Kidney capillary endothelial cell (primary cell): Measurements from ENCODE around the gene DVL1.
A peak's percentile ranks its signal among the peaks of the same experiment; 100 is the strongest.
"Not testable (repeated sequence)": the region's sequence is repeated elsewhere in the genome, so short reads cannot be mapped to it uniquely, and the experiment has no call there.

Source experiments
- DNase-seq: peaks from one replicate; pipeline ENCODE4 v3.0.0-alpha.2; 2018; ENCODE audit warnings: low spot score

Gene DVL1

GRCh38 chr1:1349256-1350012 lies at the start of gene DVL1:
Gene DVL1 (minus strand): TSS chr1:1349418. CDS start chr1:1349065, 353 bp downstream.
- peak; percentile 50 for DNase-seq

DNA sequence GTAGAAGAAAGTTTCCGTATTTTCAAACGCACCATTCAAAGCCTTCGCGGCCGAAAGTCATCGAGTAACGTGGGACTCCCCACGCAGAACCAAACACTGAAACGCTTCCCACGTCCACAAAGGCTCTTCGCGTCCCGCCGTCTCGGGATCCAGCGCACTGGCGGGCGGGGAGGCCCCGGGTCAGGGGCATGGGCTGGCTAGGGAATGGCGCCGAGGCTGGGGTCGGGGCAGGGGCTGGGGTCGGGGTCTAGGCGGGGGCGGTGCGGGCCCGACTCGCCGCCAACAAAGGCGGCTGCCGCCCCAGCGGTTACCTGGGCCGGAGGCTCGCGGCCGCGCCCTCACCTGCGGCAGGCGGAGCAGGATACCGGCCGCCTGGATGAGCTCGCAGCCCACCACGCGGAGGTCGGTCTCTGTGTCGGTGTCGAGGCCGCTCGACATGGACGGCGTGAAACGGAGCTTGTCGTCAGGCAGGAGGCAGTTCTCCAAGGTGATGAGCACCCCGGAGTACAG lies 49.5 kb upstream of the DVL1 start:
- DNase-seq = no peak

GRCh38 chr1:1397839-1398523 lies 48.8 kb upstream of the DVL1 start:
- no peak for DNase-seq

- DNase-seq = no peak
These were observed 45.9 kb upstream of the DVL1 start for GRCh38 chr1:1395166-1395565.

- no peak for DNase-seq
These were observed 44.9 kb upstream of the DVL1 start for GRCh38 chr1:1394116-1394515.

DNA sequence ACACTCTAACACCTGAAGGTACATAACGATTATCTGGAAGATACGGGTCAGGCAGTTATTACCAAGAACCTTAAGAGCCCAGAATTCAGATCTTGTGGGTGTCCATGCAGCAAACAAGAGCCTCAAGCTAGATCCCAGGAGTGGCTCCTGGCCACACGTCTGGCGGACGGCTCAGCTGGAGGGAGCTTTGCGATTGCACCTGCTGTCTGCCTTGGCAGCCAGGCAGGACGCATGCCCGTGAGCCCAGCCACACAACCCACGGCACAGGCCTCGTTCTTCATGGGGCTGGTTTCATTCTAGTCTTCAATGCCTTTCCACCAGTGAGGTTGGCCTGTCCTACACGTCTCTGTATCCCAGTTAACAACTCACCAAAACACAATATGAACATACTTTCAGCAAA lies 44.2 kb upstream of the DVL1 start:
- no peak for DNase-seq

DNA sequence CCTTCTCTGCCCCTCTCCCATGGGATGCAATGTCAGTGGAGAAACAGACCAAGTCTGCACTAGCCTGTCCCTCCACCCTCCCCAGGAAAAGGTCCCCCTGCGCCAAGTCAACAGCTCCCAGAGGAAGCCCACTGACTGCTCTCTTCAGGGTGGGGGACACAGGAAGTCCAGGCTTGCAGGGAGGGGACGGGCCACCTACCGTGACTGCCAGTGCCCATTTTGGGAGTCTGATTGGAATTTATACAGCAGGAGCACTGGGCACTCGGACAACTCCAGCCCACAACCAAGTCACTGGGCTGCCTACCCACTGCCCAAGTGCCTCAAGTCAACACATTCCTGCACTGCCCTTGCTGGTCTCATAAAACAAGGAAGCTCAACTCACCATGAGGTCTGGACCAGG lies 43.8 kb upstream of the DVL1 start:
- DNase-seq = no peak

GRCh38 chr1:1391225-1391624 lies 42.0 kb upstream of the DVL1 start:
- DNase-seq = no peak

DNA sequence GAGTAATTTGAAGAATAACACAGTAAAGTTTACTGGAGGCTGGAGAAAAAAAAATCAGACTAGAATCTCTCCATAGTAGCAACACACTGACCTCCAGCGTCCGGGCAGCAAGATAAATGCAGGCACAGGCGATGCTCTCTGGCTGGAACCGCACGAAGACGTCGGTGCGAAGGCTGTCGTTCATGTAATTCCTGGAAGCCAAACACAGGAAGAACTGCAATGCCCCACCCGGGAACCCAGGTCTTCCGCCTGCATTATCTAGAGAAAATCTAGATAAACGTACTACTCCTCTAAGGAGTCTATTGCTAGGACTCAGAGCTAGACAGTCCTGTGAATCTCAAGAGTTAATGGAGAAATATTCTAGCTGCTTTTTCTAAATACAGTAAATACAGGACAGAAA lies 41.5 kb upstream of the DVL1 start:
- no peak for DNase-seq

DNA sequence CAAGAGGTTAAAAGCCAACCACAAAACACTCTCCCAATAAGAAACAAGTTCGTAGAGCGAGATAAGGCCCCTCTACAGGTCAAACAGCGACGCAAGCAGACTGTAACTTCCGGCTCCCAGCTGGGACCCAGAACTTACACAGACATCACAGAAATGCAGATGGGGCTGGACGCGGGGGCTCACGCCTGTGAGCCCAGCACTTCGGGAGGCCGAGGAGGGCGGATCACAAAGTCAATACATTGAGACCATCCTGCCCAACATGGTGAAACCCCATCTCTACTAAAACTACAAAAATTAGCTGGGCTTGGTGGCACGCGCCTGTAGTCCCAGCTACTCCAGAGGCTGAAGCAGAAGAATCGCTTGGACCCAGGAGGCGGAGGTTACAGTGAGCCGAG lies 38.9 kb upstream of the DVL1 start:
- DNase-seq = no peak

DNA sequence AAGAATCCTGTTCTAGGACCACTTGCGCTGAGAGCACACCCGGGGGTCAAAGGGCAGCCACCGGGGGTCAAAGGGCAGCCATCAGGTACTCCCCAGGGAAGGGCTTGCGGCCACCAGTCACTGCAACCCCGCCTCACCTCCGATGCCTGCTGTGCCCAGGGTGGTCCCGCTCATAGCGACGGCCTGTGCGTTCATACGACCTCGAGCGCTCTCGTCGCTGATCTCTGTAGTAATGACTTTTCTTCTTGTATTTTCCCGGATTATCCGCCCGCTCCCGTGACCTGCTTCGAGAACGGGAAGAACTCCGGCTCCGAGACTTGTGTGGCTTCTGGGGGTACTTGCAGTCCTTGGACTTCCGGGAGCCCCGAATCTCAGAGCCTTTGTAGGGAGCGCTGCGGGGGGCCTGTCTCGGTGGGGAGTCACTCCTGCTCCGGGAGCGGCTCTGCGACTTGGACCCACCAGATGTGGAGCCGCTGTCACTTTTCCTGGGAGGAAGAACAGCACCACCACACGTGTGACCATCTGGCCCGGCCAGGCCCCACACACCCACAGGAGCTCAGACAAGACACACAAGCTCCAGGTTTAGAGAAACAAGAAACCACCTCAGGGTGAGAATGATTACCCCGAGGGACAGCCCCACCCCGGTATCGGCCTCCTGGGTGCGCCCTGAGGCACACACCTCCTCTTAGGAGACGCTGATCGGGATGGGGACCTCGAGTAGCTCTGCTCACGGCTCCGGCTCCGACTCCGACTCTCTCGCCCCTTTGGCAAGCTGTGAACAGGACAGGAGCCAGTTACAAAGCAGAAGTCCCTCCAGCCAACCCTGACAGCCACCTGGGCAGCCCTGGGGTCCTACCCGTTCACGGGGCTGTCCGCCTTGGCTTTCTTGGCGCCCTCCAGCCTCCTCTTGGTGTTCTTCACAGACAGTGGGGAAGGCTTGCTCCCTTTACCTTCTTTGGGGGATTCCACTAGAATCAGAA lies 38.2 kb upstream of the DVL1 start:
- DNase-seq = no peak

GRCh38 chr1:1385931-1386330 lies 36.7 kb upstream of the DVL1 start:
- DNase-seq = no peak

DNA sequence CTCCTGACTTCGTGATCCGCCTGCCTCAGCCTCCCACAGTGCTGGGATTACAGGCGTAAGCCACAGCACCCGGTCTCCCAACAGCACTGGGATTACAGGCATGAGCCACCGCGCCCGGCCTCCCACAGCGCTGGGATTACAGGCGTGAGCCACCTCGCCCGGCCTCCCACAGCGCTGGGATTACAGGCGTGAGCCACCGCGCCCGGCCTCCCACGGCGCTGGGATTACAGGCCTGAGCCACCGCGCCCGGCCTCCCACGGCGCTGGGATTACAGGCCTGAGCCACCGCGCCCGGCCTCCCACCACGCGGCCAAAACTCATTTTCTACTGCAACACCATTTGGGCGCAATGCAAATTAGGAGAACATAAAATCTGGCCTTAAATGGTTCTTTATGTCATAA lies 36.1 kb upstream of the DVL1 start:
- not testable (repeated sequence) for DNase-seq

DNA sequence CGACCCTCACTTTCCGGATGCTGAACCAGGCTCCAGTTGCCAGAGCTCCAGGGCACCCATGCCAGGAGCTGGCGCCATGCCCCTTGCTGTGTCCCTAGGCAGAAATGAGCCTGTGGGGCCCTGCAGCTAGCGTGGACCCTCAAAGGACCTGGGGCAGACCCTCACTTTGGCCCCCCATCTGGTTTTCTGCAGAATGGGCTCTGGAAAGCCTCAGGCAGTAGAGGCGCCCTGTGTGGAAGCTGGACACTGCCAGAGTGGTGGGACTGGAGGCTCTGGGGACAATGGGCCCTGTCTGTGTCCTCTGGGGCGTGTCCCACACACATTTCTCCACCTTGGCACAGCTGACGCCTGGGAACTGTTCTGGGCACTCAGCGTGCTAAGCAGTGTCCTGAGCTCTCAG lies 32.1 kb upstream of the DVL1 start:
- DNase-seq = no peak

DNA sequence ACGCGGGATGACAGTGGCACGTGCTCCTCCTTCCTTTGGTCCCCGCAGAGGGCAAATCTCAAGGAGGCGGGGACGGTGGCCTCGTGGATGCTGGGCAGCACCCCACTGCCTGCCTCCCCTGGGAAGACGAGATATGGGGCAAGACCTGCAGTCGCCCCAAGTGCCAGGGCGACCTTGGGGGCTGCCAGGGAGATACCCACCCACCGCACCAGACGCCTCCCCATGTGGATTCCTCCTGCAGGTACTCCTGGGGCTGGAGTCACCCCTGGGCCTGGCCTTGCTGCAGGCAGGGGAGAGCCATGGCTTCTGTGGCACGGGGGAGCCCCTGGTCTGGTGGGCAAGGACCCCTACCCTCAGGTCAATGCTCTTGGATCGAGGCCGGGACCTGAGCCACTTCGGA lies 31.6 kb upstream of the DVL1 start:
- no peak for DNase-seq

DNA sequence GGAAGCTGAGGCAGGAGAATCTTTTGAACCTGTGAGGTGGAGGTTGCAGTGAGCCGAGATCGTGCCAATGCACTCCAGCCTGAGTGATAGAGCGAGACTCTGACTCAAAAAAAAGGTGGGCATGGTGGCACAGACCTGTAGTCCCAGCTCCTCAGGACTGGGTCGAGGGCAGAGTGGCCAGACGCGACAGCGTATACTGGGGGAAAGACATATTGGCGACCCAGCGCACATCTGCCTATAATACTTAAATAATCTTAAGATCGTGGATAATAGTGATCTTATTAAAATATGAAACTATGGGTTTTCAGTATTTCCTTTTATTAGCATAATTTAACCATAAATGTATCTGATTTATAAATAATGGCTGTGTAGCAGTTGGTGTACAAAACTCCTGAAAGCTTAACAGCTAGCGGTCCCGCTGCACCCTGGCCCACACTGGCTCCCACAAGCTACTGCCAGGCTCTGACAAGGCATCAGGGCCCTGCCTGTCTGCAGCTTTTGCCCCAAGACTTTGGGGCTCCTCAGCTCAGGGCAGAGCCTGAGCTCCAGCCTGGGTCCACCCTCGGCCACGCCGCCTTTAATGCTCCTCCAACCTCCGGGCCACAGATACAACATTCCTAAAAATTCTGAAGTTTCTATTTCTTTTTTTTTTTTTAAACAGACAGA lies 28.5 kb upstream of the DVL1 start:
- DNase-seq = no peak

DNA sequence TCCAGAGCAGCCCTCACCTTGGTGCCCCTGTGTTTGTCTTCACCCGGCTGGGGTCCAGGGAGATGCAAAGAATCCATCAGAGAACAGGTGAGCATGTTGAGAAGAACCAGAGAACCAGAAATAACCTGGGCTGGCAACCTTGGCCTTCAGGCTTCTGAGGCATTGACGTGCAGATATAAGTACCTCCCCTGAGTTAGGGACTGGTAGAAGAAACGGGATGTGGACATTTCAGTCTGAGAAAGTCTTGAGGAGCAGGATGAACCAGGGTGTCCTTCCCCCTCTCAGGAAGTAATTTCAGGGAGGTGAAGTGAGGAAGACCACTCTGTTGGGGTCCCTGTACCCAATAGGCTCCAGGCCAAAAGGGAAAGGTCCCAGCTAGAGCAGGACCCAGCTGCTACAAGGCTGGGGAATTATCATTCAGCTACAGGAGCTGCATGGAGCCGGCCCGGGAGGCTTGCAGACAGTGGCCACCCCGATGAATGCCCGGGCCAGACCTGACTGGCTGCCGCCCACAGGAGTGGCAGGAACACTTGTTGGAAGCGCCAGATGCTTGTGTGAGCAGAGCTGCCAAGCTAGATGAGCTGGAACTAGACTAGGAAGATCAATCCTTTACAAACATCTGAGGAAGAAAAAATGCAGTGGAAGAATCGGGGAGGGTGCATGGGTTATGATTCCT lies 27.5 kb upstream of the DVL1 start:
- no peak for DNase-seq

DNA sequence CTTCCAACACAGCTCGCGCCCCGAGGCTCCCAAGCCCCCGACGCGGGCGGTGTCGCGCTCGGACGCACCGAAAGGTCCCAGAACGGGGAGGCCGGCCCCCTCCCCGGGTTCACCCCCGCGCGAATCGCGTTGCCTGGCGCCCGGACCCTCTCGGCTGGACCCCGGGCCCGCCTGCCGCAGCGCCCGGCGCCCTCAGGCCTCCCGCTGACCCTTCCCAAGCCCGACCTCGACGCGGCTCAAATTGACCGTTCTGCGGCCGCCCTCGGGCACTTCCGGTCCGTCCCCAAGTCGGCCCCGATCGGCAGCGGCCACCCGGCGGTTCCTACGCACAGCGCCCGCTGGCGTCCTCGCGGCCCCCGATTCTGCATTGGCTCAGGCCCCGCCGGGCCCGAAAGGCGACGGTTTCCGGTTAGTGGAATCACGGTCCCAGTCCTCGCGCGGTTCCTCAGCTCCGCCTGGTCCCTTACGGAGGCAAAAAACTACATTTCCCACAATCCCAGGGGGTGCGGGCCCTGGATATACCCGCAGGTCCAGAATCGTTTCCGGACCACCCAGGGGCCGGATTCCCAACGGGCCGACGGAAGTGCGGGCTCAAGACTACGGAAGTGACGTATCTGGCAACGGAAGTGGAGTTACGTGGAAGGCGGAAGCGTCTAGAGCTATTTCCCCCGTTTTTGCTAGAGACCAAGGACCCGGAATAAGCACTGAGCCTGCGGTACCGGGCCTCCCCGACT lies 25.9 kb upstream of the DVL1 start, which contains the start of gene AURKAIP1:
AURKAIP1 (minus strand) TSS at position 279 of the 734 bp plus-strand sequence. CDS start 451 bp downstream, outside the sequence.
- DNase-seq = peak; percentile 99

DNA sequence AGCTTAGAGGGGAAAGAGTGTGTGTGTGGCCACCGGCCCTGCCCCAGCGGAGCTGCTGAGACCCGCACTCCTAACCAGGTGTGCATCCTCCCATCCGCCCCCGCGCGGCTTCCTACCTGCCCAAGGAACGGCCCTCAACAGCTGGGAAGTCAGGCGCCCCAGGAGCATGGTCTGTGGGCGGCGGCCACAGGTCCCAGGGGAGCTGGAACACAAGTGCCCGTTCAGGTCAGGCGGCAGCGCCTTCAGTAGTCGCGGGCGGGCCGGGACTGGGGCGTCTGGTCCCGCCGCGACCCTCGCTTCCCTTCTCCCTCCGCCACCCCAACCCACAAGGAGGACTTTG lies 25.3 kb upstream of the DVL1 start:
- no peak for DNase-seq

DNA sequence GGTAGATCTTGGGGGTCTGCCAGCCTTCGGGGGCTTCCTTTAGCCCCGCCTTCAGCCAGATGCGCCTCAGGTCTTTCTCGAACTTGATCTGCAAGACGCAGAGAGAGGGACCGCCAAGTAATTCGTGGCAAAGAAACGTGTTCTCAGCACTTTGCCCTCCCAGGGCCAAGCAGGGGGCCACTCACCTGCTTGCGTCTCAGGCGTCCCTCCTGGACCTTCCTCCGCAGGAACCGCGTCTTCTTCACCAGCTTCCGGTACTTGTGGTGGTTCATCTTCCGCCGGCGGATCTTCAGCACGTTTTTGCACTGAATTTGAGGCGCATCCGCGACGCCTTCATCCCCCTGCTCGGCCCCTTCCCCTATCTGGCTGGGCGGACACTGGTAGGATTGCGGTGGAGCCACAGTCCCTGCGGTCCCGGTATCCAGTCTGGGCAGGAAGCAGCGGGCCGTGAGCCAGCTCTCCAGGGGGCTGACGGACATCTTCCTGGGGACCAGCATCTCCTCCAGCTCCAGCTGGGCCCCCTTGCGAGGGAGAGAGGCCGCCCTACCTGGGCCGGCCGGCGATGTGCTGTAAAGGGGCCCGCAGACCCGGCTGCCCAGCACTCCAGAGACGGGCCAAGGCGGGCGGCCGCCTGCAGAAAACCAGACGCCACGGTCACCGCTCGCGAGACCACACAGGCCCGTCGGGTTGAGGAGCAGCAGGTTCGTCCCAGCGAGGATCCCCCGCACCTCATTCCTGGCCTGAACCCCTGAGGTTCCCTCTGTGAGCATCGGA lies 24.8 kb upstream of the DVL1 start:
- no peak for DNase-seq
